ENCODE data around the gene HIC1. TPM values are rescaled to one million over a fixed set of nuclear protein-coding genes. Genes with fewer than 3 reads are reported as not detected.

Gene HIC1
- total RNA-seq, 1 donor from 2014 or later = 14.9 TPM

DNA sequence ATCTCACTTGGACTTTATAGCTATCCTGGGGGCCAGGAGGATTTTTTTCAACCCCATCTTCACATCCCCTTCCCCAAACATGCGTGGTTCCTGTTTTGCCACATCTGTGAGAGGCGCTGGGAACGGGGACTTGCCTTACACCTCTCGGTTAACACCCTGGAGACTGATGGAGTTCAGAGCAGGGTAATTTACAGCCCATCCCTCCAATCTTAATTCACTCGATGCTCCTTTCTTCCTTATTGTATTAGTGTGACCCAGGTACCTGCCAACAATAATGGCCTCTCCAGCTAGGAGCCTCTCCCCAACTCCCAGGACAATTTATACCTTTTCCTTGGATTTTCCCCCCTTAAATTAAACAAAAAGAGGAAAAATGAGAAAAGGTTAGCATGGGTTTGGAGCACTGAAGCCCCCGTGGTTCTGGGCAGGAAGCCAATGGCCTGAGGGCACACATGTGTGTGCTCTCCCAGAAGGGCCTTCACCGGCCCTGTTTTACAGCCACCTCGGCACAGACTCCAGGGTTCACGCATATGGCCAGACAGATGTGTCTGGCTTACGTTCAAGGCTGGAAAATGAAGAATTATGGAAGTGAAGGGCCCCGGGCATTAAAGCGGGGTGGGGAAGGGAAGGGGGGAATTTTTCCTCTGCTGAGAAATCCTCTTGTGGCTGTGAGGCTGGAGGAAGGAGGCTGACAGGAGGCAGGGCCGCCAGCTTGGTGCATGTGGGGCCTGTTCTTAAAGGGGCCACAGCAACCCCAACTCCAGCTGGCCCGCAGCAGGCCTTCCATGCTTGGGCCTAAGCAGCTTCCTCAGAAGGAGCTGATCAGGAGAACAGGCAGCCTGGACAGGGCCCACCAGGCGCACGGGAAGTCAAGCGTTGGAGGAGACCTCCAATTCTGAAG lies 21.4 kb downstream of the HIC1 start:
- no peak for DNase-seq (ENCODE audit: low spot score)

DNA sequence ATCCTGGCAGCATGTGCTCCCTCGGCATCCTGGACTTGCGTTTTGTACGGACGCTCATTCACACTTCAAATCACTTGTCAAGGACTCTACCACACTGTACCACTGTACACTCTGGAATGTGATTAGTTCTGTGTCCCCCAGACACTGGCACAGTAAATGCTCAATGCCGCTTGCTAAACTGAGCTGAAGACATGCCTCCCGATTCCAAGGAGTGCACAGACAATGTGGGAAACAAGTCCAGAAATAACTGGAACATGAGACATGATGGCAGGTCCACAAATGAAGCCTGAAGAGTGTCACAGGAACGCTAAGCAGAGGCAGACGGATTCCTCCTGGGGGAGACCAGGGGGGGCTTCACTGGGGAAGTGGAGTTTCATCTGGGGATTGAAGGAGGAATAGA lies 22.1 kb downstream of the HIC1 start:
- DNase-seq (ENCODE audit: low spot score) = no peak

DNA sequence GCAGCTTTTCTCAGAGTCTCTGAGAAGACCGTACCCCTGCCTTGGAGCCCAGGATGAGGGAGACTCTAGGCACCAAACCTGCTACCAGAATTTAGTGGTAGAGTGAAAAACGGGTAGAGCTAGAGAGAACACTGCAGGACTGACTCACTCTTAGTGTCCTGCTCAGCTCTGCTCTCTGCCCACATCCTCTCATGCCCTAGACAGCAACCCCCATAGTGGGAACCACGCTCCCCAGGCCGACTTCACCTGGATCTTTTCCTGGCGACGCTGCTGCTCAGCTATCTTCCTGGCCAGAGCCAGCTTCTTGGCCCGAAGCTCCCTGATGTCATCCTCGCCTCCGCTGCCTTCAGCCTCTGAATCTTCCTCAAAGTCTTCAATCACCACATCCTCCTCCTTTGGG lies 26.7 kb downstream of the HIC1 start:
- DNase-seq (ENCODE audit: low spot score) = no peak

DNA sequence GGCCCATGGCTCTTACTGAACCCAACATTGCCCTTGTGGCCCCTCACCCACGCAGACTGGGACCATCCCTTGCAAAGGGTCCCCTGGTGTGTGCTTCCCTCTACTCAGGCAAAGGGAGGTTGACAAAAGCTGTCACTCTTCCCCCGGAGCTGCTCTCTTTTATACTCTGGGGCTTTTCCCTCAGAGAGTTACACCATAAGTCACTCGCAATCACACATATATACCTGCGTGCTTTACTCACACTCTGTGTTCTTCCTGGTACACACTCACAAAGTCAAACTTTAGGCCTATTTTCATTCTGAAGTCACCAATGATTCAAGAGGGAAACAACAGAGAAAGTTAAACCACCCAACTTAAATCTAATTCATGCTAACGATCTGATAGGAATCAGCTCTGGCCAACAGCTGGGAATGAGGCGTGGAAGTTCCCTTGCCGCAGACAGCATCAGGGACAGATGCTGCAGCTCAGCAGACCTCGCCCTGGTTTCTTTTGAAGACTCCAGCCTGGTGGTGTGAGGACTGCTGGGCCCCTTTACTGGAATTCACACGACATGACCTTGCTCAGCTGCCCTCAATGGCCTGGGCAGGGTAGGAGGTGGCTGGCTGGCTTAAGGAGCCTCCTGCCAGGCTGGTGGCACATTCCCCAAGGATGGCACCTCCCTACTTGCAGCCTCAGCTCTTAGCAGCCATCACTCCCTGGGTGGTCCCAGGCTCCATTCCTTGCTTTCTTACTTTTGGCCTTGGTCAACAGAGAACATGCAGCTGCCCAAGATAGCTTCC lies 27.3 kb downstream of the HIC1 start:
- DNase-seq (ENCODE audit: low spot score) = no peak

DNA sequence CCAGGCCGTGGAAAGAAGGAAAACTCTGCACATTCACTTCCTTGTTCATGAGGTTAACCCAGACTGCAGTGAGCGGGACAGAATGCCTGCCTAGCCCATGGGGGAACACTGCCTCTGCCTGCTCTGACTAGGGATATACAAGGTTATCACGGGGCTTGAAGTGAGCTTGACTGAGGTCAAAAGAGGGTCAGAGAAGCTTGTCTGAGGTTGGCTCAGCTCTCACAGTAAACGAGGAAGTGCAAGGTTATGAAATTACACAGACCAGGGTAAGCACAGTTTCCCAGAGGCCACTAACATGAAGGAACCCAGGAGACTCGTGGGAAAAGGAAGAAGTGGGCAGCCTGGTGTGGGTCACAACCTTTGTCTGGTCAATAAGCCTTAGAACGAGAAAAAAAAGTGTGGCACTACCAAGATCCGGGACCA lies 28.7 kb downstream of the HIC1 start:
- peak; percentile 79 for DNase-seq (ENCODE audit: low spot score)

DNA sequence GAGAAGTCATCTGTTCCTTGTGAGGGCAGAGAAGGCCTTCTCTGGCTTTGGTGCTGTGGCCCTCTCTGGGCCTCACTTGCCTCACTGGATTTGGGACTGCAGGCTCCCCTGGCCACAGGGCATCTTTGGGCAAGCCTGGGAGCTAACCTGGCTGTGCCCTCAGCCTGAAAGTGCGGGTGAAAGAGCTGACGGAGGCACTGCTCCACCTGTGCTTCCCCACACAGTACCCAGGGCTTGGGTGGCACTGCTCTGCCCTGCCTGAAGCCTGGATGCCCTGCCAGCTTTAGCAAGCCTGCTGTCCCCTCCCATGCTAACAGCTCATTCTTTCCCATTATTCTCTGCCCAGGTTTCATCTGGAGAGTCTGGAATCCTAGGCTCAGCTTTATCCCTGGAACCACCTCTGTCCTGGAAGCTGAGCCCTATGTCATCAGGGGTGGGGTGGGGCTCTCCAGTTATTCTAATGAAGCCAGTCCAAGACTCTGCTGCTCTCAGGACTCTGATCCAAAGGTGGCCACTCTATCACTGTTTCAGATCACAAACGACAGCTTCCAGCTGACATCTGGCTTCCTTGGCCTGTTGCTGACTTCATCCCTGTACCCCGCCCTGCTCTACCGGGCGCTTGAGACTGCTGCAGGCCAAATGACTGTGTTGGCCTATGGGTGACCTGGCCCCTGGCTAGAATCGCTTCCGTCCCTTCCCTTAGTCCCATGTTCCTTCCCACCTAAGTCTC lies 29.3 kb downstream of the HIC1 start:
- DNase-seq (ENCODE audit: low spot score) = peak; percentile 68

DNA sequence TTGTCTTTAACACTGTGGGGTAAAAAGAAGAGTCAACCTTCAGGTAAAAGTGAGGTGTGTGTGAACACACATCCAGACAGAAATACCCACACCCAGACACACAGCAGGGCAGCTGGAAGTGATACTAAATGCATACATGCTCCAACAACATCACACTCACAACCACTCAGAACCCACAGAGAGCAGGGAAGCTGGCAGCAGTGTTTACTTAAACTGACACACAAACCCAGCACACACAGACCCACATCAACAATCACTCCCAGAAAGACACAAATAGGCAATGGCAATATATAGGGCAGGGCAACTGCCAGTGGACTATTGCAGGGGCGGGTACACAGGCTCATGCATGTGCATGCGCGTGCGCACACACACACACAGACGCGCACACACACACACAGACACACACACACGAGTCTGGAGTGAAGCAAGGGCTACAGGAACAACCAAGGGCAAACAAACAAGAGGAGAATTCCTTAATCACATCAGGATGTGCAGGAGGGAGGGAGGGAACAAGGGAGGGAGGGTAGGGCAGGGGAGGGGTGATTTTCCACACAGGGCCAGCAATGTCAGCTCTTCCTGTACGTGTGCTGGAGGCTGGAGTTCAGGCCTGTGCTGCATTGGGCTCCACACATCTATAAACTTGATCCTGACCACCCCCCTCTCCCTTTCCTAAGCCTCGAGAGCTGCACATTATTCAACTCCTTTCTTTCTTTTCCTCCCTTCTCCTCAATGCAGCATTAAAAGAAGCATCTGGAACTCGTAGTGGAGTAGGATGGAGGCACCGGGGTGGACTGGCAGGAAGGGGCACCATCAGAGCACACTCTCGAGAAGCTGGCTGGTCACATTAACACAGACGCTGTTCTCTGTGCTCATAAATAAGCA lies 30.1 kb downstream of the HIC1 start:
- peak; percentile 71 for DNase-seq (ENCODE audit: low spot score)

DNA sequence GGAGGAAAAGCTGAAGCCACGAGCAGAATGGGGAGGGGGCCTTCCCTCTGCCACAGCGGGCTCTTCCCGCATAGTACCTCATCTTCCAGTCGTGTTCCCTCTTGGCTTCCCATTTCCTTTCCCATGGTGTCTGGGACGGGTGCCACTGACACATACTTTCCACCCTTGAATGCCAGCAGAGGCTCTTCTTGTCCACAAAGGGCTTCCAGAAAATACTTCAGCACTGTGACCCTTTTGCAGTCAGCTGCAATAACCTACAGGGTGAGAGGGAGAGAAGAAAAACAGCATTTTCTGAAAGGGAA lies 30.7 kb downstream of the HIC1 start:
- no peak for DNase-seq (ENCODE audit: low spot score)

DNA sequence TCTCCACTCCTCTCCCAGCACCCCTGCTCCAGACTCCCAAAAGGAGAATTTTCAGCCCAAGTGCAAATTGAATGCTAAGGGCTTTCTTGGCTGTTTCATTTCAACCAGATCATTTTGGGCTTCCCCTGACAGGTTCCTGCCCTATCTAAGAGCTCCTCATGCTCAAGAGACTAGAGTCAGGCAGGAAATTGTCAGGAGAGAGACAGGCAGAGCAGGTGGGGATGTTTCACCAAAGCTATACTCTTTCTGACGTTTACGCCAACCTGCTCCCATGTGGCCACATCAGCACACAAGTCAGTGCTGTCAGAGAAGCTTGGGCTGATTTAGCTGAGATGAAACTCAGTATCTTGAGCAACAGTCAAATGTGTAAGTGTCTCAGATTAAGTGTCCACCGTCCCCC lies 31.4 kb downstream of the HIC1 start:
- DNase-seq (ENCODE audit: low spot score) = no peak

DNA sequence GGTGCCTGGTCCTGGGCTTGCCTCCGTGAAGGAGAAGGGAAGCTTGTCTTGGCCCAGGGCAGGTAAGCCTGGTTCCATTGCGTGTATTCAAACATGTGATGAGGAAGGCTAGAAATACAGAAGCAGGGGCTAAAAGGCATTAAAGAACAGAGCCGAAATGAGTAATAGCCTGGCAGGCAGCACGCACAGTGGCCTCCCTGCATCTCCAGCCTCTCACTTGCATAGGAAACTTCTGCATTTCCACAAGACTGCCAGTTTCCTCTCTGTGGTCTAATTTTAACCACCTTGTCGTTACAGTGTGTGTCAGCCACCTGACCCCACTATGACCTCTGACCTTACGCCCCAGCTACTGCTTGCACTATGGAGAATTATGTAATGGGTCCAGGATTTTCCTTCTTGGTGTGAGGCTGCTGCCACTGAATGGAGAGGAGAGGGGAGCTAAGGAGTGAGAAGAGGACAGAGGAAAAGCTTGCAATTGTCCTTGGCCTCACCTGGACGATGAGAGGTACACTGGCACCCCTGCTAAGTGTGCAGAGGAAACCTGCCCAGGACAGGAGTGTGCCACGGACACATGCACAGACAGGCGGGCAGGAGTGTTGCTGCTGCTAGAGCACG lies 32.8 kb downstream of the HIC1 start:
- DNase-seq (ENCODE audit: low spot score) = no peak

DNA sequence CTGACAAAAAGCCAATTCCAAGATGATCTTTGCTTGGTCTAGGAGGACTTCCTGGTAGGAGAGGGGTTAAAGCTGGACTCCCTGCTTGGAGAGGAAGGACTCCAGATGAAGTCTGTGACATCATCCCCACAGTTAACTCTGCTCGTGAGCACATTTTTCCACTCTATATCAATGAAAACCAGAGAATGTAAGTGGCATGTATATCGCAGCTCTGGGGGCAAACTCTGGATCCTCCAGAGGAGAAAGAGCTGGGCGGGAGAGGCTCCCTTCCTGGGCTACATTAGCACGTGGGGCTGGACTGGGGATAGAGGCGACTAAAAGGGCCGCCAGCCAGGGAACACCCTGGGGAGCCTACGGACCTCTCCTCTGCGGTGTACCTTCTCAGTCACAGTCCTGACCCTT lies 34.1 kb downstream of the HIC1 start:
- DNase-seq (ENCODE audit: low spot score) = no peak

DNA sequence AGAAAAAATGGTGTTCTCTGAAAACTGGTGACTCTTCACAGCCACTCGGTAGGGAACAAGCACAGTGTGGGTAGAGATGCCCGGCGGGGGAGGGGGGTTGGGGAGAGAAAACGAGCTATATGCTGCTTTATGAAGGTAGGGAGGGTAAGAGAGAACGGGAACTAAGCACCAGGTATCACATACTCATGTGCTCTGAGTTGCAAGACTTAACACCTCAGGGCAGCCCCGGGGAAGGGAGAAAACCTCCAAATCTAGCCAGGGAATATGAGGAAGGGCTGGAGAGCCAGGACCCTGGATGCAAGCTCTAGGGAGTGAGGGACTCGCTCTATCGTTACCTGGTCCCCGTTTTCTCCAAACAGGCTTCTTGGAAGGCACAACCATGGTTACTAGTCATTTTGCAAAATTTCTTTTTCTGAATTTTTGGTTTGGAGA lies 35.3 kb downstream of the HIC1 start:
- no peak for DNase-seq (ENCODE audit: low spot score)

DNA sequence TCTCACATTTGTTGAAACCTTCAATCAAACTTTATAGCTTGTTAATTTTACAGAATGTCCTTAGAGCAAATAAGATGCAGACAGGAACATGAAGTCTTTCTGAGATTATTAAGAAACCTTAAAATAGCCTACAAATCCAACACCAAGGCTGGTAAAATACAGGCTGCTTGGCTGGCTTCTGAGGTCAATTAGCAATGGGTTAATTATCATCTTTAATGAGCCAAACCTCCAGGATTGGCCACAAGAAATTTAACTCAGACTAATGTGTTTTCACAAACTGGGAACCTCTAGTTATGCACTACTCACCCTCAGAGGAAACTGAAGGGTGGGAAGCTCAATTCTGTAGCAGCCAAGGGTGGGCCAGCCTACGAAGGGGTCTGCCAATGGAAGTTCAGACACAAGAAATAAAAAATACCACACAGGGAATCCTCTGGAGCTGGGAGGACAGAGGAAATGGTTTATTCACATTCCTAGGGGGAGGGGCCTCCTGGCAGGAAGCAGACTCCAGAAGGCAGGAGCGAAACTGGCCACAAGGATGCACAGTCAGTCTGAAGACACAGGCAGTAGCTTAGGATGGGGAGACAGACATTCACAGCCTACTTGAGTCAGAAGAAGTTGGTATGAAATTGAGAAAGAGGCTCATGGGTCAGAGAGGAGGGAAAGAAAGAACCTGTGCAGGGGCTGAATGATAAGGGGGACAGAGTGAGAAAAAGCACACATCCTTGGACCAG lies 36.1 kb downstream of the HIC1 start:
- no peak for DNase-seq (ENCODE audit: low spot score)

DNA sequence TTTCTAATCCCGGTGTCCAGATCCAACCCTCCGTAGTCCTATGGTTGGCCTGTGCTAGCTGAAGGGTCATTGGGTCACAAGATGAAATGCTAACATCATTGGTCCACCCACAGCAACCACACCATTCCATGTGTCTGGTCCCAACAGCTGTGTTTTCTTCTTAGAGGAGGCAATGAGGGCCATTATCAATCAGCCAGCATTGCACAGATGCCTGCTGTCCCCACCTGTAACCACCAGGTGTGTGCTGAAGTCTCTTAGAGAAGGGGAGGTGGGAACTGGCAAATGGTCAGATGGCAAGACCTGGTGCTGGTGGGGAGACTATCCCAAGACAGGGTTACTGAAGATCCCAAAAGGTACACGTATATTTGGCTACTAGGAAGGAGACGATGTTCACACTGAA lies 37.4 kb downstream of the HIC1 start:
- no peak for DNase-seq (ENCODE audit: low spot score)

DNA sequence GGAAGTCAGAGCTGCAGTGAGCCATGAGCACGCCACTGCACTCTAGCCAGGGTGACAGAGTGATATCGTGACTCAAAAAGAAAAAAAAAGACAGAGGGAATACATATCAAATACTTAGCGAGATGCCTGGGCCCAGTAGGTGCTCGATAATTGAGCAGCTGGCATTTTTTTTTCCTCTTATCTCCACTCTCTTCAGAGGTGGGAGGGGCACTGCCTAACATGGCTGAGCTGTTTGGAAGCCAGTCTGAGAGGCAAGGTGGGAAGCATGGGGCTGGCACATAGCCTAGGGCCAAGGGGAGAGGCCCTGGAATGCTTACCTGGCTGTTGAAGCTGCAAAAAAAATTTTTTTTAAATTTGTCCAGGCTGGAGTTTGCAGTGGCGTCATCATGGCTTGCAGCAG lies 38.4 kb downstream of the HIC1 start:
- DNase-seq (ENCODE audit: low spot score) = no peak

DNA sequence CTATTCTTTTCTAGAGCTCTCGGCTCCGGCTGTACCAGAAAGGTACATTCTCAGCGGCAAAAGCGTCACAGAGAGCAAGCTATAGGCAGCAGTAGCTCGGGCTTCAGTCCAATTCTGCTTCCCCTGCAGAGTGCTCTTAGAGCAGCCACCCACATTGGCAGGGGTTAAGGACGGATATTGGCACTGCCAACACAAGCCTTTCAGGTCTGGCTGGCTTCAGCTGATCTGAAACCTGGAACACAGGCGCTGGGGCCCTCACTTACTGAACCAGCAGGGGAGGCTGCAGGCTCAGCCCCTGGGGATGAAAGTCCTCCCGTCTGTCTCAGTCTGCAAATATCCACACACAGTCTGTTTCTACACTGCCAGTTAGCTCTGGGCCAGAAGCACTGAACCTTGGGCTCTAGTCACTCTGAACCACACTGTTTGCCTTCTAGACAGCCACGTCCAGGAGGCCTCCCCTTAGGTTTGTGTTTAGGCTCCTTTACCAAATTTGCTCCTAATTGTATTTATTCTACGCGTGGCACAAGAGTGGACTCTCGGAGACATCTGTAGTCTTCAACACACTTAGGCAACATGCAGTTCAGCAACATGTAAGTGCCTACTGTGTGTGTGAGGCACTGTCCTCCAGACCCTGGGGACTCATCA lies 40.1 kb downstream of the HIC1 start:
- peak; percentile 82 for DNase-seq (ENCODE audit: low spot score)

DNA sequence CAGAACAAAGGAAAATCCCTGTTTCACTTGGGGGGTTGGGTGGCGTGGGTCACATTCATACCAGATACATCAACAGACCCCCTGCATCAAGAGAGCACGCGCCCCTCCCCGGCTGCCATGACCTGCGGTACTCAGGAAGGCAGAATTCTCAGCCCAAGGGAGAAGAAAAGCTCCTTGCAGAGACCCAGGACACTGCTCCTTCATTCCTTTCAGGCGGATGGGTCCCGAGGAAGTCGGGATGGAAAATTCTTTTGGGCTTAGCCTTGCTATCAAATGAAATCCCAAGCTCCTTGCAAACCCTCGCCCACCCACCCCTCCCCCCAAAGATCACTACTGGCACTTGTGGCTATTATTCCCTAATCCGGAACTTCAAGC lies 40.6 kb downstream of the HIC1 start:
- no peak for DNase-seq (ENCODE audit: low spot score)

DNA sequence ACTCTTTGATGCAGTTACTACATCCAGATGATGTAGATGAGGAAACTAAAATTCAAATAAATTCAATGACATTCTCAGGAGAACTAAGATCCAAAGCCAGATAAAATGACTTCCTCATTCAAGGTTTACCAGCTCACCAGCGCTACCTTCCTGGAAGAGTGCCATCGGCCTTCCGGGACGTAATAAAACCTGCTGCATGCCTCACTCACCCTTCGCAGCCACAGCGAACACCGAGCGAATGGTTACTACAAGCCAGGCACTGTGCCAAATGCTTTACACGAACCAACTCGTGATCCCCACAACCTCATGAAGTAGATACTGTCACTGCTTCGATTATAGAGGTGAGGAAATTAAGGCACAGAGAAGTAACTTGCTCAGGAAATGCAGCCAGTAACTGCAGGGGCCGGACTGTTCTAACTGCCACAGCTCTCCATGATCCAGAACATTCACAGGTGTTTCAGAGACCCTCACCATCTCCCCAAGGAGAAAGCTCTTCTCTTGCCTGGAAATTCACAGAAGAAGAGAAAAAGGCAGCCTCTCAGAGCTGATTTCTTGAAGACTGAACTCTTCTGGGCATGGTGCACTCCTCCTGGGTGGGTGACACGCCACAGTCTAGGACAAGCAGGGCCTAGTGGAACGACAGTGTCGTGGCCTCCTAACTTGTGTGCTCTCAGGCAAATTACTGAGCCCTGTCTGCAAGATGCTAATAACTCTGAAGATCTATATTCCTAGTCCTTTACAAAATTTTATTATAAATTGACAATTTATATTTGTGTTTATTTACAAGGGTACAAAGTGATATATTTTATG lies 46.8 kb downstream of the HIC1 start:
- DNase-seq (ENCODE audit: low spot score) = peak; percentile 91

Data from ureter (tissue), 1 donor.